DND-41 (cell line): ENCODE measurements around the gene FCRL3.

Experiments used
- EZH2 ChIP-seq: IDR thresholded peaks from 3 replicates; pipeline ENCODE4 v1.6.1; 2012; ENCODE audit warnings: borderline replicate concordance, low read depth, mild to moderate bottlenecking, moderate library complexity, low read length, inconsistent platforms; ENCODE audit not compliant: severe bottlenecking
- TF ChIP-seq, protein P1 (sequence below): IDR thresholded peaks from 2 replicates; pipeline ENCODE4 v1.5.1; 2012; ENCODE audit warnings: borderline replicate concordance, low read length, moderate library complexity, mild to moderate bottlenecking; ENCODE audit not compliant: poor library complexity, severe bottlenecking; ENCODE audit errors: extremely low read depth

- TF ChIP-seq, protein P1, sequence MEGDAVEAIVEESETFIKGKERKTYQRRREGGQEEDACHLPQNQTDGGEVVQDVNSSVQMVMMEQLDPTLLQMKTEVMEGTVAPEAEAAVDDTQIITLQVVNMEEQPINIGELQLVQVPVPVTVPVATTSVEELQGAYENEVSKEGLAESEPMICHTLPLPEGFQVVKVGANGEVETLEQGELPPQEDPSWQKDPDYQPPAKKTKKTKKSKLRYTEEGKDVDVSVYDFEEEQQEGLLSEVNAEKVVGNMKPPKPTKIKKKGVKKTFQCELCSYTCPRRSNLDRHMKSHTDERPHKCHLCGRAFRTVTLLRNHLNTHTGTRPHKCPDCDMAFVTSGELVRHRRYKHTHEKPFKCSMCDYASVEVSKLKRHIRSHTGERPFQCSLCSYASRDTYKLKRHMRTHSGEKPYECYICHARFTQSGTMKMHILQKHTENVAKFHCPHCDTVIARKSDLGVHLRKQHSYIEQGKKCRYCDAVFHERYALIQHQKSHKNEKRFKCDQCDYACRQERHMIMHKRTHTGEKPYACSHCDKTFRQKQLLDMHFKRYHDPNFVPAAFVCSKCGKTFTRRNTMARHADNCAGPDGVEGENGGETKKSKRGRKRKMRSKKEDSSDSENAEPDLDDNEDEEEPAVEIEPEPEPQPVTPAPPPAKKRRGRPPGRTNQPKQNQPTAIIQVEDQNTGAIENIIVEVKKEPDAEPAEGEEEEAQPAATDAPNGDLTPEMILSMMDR: no peak
- no peak for TF ChIP-seq EZH2
Observed at GRCh38 chr1:157723157-157723556, 22.6 kb upstream of the FCRL3 start.
